Activated naive CD4-positive, alpha-beta T cell treated with Interleukin-2 at 50 U/mL for 16 hours (primary cell): Measurements from ENCODE around the gene PSMA2.
"Not testable (repeated sequence)": the region's sequence is repeated elsewhere in the genome, so short reads cannot be mapped to it uniquely, and the experiment has no call there.

Source experiments
- DNase-seq: peaks from one replicate; pipeline ENCODE4 v3.0.0-alpha.2; 2020

PSMA2 gene

DNA sequence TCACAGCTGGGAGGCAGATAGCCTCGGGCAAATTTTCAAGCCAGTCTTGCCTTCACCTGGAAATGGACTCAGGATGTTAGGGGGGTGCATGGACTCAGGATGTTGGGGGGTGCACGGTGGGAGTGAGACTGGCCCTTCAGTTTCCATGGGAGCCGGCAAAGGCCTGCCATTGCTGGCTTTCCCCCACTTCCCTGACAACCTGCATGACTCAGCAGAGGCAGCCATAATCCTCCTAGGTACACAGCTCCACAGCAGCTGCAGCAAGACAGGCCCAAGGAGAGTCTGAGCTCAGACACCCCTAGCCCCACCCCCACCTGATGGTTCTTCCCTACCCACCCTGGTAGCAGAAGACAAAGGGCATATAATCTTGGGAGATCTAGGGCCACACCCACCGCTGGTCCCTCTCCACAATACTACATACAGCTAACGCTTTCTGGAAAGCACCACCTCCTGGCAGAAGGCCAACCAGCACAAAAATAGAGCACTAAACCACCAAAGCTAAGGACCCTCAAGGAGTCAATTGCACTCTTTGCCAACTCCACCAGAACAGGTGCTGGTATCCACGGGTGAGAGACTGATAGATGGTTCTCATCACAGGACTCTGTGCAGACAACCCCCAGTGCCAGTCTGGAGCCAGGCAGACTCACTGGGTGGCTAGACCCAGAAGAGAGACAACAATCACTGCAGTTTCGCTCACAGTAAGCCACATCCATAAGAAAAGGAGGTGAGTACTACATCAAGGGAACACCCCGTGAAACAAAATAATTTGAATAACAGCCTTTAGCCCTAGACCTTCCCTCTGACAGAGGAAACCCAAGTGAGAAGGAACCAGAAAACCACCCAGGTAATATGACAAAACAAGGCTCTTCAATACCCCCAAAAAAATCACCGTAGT lies 38.4 kb downstream of the PSMA2 start:
- no peak for DNase-seq

DNA sequence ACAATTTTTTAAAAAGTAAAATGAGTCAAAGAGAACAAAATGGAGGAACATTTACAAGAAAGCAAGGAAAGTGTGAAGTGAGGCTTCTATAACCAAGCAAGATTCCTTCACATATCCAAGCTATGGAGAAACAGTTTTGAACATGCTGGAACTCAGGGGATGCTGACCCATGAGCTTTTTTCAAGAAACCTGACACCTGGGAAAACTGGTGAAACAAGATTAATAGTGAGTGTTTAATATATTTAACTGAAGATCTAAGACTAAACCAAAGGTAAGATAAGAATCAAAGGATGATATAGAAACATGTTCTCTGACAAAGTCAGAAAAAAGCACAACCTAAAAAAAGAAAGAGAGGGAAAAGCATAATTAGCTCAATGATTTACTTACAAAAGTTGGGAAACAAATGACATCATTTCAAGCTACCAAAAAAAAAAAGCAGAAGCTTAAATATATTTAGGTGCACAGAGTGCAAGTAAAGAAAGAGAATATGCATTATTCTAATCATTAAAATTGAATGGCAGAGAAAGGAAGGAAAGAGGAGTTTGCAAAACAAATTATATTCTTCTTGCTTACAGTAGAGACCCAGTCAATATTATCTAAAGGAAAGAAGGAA lies 45.0 kb downstream of the PSMA2 start:
- no peak for DNase-seq

DNA sequence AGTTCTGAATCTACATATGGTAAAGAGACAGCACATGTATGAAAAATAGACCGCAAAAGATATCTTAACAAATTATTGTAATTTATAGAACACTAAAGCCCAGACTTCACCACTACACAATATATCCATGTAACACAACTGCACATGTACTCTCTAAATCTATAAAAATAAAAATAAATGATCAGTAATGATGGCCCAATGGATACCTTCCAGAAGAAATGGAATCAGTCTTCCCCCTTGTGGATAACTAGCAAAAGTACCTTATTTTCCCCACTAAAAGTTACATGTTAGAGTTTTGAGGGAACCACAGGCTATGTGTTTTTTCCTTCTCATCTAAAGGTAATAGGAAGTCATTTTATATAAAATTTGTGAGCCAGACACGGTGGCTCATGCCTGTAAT lies 45.8 kb downstream of the PSMA2 start:
- DNase-seq: no peak

DNA sequence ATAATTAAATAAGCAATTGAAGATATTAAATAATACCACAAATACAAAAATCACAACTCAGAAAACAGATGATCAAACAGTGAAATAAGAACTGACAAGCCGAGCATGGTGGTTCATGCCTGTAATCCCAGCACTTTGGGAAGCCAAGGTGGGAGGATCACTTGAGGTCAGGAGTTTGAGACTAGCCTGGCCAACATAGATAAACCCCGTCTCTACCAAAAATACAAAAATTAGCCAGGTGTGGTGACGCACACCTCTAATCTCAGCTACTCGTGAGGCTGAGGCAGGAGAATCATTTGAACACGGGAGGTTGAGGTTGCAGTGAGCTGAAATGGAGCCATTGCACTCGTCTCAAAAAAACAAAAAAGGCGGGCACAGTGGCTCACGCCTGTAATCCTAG lies 46.8 kb downstream of the PSMA2 start:
- not testable (repeated sequence) for DNase-seq

DNA sequence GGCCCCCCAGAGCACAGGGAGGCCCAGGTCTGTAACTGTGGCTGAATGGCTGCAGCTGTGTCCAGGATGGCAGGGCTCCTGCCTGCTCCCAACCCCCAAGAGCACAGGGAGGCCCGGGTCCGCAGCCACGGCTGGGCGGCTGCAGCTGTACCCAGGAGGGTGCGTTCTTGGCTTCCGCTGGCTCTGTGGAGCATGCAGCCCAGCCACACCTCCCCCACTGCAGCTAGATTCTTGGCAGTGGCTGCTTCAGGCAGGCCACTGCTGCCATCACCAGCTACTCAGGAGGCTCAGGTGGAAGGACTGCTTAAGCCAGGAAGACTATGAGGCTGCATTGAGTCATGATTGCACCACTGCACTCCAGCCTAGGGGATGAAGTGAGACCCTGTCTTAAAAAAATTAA lies 48.0 kb downstream of the PSMA2 start:
- DNase-seq: no peak

DNA sequence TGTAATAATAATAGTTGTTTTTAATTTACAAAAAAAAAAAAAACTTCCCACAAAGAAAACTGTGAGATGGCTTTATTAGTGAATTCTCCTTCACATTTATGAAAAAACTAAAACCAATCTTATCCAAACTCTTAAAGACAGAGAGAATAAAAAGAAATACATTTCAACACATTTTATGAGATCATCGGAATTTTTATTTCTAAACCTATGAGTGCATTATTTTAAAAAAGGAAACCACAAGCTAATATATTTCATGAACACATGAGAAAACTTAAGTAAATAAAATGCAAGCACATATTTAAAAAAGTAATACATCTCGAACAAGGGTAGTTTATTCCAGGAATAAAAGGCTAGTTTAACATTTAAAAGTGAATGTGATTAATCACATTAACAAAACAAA lies 51.6 kb downstream of the PSMA2 start:
- DNase-seq: no peak

DNA sequence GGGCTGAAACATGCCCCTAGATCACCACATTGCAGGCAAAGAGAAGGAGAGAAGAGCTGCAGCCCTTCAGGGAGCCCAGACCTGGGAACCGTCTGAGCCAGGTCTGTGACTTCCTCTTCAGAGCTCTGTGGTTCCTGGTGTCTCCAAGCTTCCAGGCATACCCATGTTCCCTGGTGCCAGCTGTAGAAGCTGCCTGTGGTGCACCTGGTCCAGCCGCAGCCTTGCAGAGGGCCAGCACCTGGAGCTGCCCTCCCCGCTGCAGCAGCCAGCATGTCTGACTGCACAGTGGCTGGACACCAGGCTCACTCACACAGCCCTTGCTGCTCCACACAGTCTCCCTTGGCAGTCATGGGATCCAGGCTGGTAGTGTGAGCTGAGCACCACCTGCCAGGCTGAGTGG lies 53.7 kb downstream of the PSMA2 start:
- DNase-seq: no peak

DNA sequence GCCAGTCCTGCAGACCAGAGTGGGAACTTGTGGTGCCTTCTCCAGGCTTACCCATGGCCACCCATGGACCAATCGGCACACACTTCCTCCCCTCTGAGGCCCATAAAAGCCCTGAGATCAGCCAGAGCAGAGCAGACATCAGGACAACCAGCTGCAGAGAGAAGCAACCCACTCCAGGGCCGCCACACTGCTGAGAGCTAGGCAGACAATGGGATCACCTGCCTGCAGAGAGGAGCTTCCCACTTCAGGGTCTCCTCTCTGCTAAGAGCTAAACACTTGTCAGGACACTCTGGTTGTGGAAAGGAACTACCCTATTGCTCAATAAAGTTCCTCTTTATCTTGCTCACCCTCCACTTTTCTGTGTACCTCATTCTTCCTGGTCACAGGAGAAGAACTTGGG lies 54.1 kb downstream of the PSMA2 start:
- DNase-seq: no peak

DNA sequence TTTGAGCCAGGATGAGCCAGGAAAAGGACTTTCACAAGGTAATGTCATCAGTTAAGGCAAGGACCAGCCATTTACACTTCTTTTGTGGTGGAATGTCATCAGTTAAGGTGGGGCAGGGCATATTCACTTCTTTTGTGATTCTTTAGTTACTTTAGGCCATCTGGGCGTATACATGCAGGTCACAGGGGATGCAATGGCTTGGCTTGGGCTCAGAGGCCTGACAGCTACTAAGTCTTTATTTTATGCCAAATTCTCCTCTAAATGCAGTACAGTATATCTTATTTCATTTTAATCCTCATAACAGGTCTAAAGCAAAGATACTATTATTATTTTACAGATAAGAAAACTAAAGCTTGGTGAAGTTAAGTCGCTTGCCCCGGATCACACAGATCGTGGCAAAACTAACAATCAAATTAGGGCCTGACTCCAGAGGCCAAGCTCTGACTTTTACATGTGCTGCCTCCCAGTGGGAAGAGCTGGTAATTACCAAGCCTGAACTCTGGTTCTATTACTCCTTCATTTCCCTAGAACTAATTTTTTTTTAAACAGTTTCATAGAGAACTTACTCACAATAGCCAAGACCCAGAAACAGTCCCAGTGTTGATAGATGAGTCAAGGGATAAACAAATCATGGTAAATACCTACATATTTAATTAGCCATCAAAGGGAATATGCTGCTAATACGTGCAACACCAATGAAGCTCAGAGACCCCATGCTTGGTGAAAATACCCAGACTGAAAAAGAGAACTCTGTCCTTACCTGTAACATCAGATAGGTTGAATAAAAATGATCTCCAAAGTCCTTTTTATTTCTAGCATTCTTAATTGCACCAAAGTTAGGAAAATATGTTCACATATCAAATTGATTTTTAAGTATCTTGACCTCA lies 55.5 kb downstream of the PSMA2 start:
- DNase-seq: peak; percentile 66

DNA sequence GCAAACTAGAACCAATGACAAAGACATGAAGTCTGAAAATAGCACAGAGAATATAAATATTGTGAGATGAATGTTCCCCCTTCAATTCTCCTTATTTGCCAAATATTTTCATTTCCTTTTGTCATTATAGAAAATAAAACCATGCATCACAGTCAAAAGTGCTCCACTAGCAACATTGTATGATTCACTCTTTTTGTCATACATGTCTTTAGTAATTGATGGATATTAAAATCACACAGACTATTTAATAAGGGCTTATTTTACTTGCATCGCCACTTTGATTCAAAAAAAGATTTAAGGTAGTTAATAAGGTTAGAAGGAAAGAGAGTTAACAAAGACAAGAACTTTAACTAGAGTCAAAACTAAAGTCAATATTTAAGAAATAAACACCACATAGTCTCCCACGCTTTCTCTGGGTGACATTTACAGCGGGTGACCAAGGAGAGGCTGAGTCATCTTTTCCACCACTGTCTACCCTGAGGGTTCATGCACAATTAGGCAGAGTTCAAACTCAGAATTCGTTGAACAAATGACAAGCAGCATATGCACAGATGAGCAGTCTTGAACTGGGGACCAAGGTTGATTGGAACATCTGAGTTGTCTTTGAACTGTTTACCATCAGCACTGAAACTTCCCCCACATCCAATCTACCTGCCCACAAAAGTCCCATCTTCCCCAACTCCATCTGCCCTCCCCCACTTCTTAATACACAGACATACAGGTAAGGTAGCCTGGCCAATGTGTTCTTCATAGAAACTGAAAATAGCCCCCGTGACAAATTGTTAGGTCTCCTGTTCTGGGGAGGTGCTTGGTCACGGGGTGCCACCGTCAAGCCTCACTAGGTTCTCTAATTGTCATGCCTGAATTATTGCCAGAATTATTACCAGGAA lies 62.6 kb downstream of the PSMA2 start:
- peak; percentile 56 for DNase-seq

DNA sequence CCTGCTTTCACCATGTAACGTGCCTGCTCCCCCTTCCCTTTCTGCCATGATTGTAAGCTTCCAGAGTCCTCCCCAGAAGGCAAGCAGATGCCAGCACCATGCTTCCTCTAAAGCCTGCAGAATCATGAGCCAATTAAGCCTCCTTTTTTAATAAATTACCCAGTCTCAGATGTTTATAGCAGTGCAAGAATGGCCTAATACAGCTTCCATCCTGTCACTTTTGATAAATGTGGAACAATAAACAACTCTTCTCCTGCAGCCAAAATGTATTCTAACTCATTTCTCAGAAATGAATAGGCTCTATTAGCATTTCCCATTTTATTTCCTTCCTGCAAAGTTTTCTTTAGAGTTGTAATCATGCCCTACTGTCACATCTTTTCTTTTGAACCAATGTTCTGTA lies 63.5 kb downstream of the PSMA2 start:
- DNase-seq: no peak
